HuH-7.5 (cell line): ENCODE measurements around the gene ME1.
"Not testable (repeated sequence)": the region's sequence is repeated elsewhere in the genome, so short reads cannot be mapped to it uniquely, and the experiment has no call there.

Experiments
- DNase-seq: peaks from one replicate; pipeline ENCODE4 v3.0.0; 2011; ENCODE audit warnings: low spot score

ME1 gene

GRCh38 chr6:83430611-83431544 is at the start of gene ME1:
Gene ME1 (minus strand): TSS chr6:83431051. CDS start chr6:83430954, 97 bp downstream.
- DNase-seq, result peak; percentile 67

- no peak for DNase-seq
Observed at GRCh38 chr6:83480470-83480869, 49.6 kb upstream of the ME1 start.

- DNase-seq, result no peak
Observed at GRCh38 chr6:83479389-83479788, 48.5 kb upstream of the ME1 start.

- DNase-seq, result no peak
Observed at GRCh38 chr6:83476971-83477370, 46.1 kb upstream of the ME1 start.

GRCh38 chr6:83474309-83474708 is 43.5 kb upstream of the ME1 start:
- DNase-seq, result no peak

- no peak for DNase-seq
Observed at GRCh38 chr6:83472767-83473166, 41.9 kb upstream of the ME1 start.

- DNase-seq, result no peak
Observed at GRCh38 chr6:83470587-83470986, 39.7 kb upstream of the ME1 start.

- no peak for DNase-seq
Observed at GRCh38 chr6:83470001-83470400, 39.1 kb upstream of the ME1 start.

GRCh38 chr6:83467620-83468036 is 36.8 kb upstream of the ME1 start:
- no peak for DNase-seq

- no peak for DNase-seq
Observed at GRCh38 chr6:83466328-83466727, 35.5 kb upstream of the ME1 start.

- no peak for DNase-seq
Observed at GRCh38 chr6:83464381-83465140, 33.7 kb upstream of the ME1 start.

GRCh38 chr6:83463886-83464285 is 33.0 kb upstream of the ME1 start:
- no peak for DNase-seq

GRCh38 chr6:83462524-83462923 is 31.7 kb upstream of the ME1 start:
- DNase-seq, result no peak

GRCh38 chr6:83461438-83461837 is 30.6 kb upstream of the ME1 start:
- no peak for DNase-seq

GRCh38 chr6:83459663-83460062 is 28.8 kb upstream of the ME1 start:
- no peak for DNase-seq

- not testable (repeated sequence) for DNase-seq
Observed at GRCh38 chr6:83450015-83450414, 19.2 kb upstream of the ME1 start.

GRCh38 chr6:83444086-83444699 is 13.3 kb upstream of the ME1 start:
- DNase-seq, result not testable (repeated sequence)

GRCh38 chr6:83443516-83443915 is 12.7 kb upstream of the ME1 start:
- DNase-seq, result no peak

- DNase-seq, result no peak
Observed at GRCh38 chr6:83442752-83443151, 11.9 kb upstream of the ME1 start.

- DNase-seq, result no peak
Observed at GRCh38 chr6:83439201-83439600, 8.3 kb upstream of the ME1 start.

- DNase-seq, result no peak
Observed at GRCh38 chr6:83436674-83437073, 5.8 kb upstream of the ME1 start.

- no peak for DNase-seq
Observed at GRCh38 chr6:83433177-83433576, 2.3 kb upstream of the ME1 start.

- no peak for DNase-seq
Observed at GRCh38 chr6:83432636-83433035, 1.8 kb upstream of the ME1 start.
